H9 (cell line): ENCODE measurements around the gene ABHD8. TPM values are rescaled to one million over a fixed set of nuclear protein-coding genes. Genes with fewer than 3 reads are reported as not detected.

Experiments used
- DNase-seq: peaks from one replicate; pipeline ENCODE4 v3.0.0-alpha.2; 2017
- H2AFZ ChIP-seq: one replicate; pipeline ENCODE4 v1.6.1; 2013; ENCODE audit warnings: mild to moderate bottlenecking, low read length, control low read depth, moderate library complexity
- H2AK5ac ChIP-seq: 2 replicates; pipeline ENCODE4 v1.6.1; 2013; ENCODE audit warnings: low read length, control low read depth, mixed read lengths; ENCODE audit not compliant: insufficient read length
- H2BK120ac ChIP-seq: one replicate; pipeline ENCODE4 v1.6.1; 2013; ENCODE audit warnings: low read depth, mild to moderate bottlenecking, low read length, control low read depth, inconsistent platforms; ENCODE audit not compliant: poor library complexity, severe bottlenecking
- H2BK12ac ChIP-seq: 2 replicates; pipeline ENCODE4 v1.6.1; 2013; ENCODE audit warnings: low read length, control low read depth, mixed read lengths, low read depth; ENCODE audit not compliant: insufficient read length
- H2BK15ac ChIP-seq: 2 replicates; pipeline ENCODE4 v1.6.1; 2013; ENCODE audit warnings: low read depth, low read length, control low read depth
- H2BK20ac ChIP-seq: one replicate; pipeline ENCODE4 v1.6.1; 2013; ENCODE audit warnings: low read depth, mild to moderate bottlenecking, low read length, control low read depth, inconsistent platforms; ENCODE audit not compliant: poor library complexity, severe bottlenecking
- H2BK5ac ChIP-seq: 2 replicates; pipeline ENCODE4 v1.6.1; 2013; ENCODE audit warnings: low read length, control low read depth, mixed read lengths; ENCODE audit not compliant: insufficient read length
- H3K14ac ChIP-seq: 2 replicates; pipeline ENCODE4 v1.6.1; 2013; ENCODE audit warnings: low read length, control low read depth; ENCODE audit not compliant: insufficient read depth
- H3K18ac ChIP-seq: 2 replicates; pipeline ENCODE4 v1.6.1; 2013; ENCODE audit warnings: low read depth, mild to moderate bottlenecking, mixed read lengths, low read length, control low read depth; ENCODE audit not compliant: insufficient read length
- H3K23ac ChIP-seq: 2 replicates; pipeline ENCODE4 v1.6.1; 2013; ENCODE audit warnings: low read length, control low read depth, mixed read lengths, low read depth; ENCODE audit not compliant: insufficient read length
- H3K23me2 ChIP-seq: 2 replicates; pipeline ENCODE4 v1.6.1; 2013; ENCODE audit warnings: low read depth, mild to moderate bottlenecking, mixed read lengths, low read length, control low read depth; ENCODE audit not compliant: insufficient read length, poor library complexity, severe bottlenecking
- H3K27ac ChIP-seq: 2 replicates; pipeline ENCODE4 v1.5.1; 2013; ENCODE audit warnings: low read length, control low read depth, mixed read lengths, low read depth; ENCODE audit not compliant: insufficient read length
- H3K27me3 ChIP-seq: 2 replicates; pipeline ENCODE4 v1.6.1; 2013; ENCODE audit warnings: low read length, control low read depth, inconsistent platforms; ENCODE audit not compliant: insufficient read depth
- H3K4ac ChIP-seq: 2 replicates; pipeline ENCODE4 v1.6.1; 2013; ENCODE audit warnings: low read depth, mild to moderate bottlenecking, control low read depth, inconsistent platforms, low read length, moderate library complexity
- H3K4me1 ChIP-seq: 2 replicates; pipeline ENCODE4 v1.6.1; 2013; ENCODE audit warnings: low read length, control low read depth, inconsistent platforms; ENCODE audit not compliant: insufficient read depth
- H3K4me2 ChIP-seq: 2 replicates; pipeline ENCODE4 v1.6.1; 2013; ENCODE audit warnings: low read length, control low read depth, mixed read lengths; ENCODE audit not compliant: insufficient read length, insufficient read depth
- H3K56ac ChIP-seq: 2 replicates; pipeline ENCODE4 v1.6.1; 2013; ENCODE audit warnings: low read depth, mild to moderate bottlenecking, mixed read lengths, low read length, control low read depth; ENCODE audit not compliant: insufficient read length
- H3K79me1 ChIP-seq: 2 replicates; pipeline ENCODE4 v1.6.1; 2013; ENCODE audit warnings: low read depth, mild to moderate bottlenecking, moderate library complexity, low read length, control low read depth, inconsistent platforms; ENCODE audit not compliant: insufficient read depth, poor library complexity, severe bottlenecking
- H3K79me2 ChIP-seq: 2 replicates; pipeline ENCODE4 v1.6.1; 2013; ENCODE audit warnings: low read length, control low read depth, inconsistent platforms; ENCODE audit not compliant: insufficient read depth
- H3K9ac ChIP-seq: 2 replicates; pipeline ENCODE4 v1.6.1; 2013; ENCODE audit warnings: low read length, control low read depth, mixed read lengths; ENCODE audit not compliant: insufficient read length; ENCODE audit errors: extremely low read depth
- H3K9me3 ChIP-seq: one replicate; pipeline ENCODE4 v1.6.1; 2013; ENCODE audit warnings: low read depth, low read length, inconsistent platforms; ENCODE audit not compliant: control insufficient read depth
- H3T11ph ChIP-seq: one replicate; pipeline ENCODE4 v1.6.1; 2013; ENCODE audit warnings: mild to moderate bottlenecking, low read length, control low read depth, inconsistent platforms
- H4K20me1 ChIP-seq: one replicate; pipeline ENCODE4 v1.6.1; 2013; ENCODE audit not compliant: control insufficient read depth, insufficient read length, insufficient read depth
- H4K5ac ChIP-seq: 2 replicates; pipeline ENCODE4 v1.6.1; 2013; ENCODE audit warnings: low read depth, mild to moderate bottlenecking, mixed read lengths, low read length, control low read depth; ENCODE audit not compliant: insufficient read length
- H4K8ac ChIP-seq: replicated peaks from 2 replicates; pipeline ENCODE4 v1.6.1; 2013; ENCODE audit warnings: low read length, control low read depth, mixed read lengths, low read depth; ENCODE audit not compliant: insufficient read length
- H4K91ac ChIP-seq: 2 replicates; pipeline ENCODE4 v1.6.1; 2013; ENCODE audit warnings: low read depth, mild to moderate bottlenecking, moderate library complexity, mixed read lengths, low read length, control low read depth; ENCODE audit not compliant: insufficient read length
- H3K27ac Mint-ChIP-seq, 3 experiments: 2 replicates in 2 of 3; 3 replicates in 1 of 3; pipeline ENCODE4 v1.8.0; 2020 to 2021; ENCODE audit warnings: mixed read lengths in 3 of 3, mild to moderate bottlenecking in 1 of 3, moderate library complexity in 1 of 3
- H3K27me3 Mint-ChIP-seq: 2 replicates; pipeline ENCODE4 v1.8.0; 2021; ENCODE audit warnings: low read depth, mild to moderate bottlenecking, moderate library complexity, mixed read lengths
- H3K36me3 Mint-ChIP-seq, 3 experiments: 2 replicates in 2 of 3; 3 replicates in 1 of 3; pipeline ENCODE4 v1.8.0; 2020 to 2021; ENCODE audit warnings: low read depth in 3 of 3, mixed read lengths in 3 of 3; ENCODE audit not compliant: insufficient read depth in 1 of 3
- H3K4me1 Mint-ChIP-seq, 2 experiments: 2 replicates each; pipeline ENCODE4 v1.8.0; 2020; ENCODE audit warnings: mixed read lengths in 2 of 2
- H3K4me3 Mint-ChIP-seq, 2 experiments: 2 replicates in 1 of 2; 3 replicates in 1 of 2; pipeline ENCODE4 v1.8.0; 2020 to 2021; ENCODE audit warnings: mild to moderate bottlenecking in 2 of 2, mixed read lengths in 2 of 2, moderate library complexity in 1 of 2
- H3K9me3 Mint-ChIP-seq, 2 experiments: 2 replicates in 1 of 2; 3 replicates in 1 of 2; pipeline ENCODE4 v1.8.0; 2020; ENCODE audit warnings: mild to moderate bottlenecking in 2 of 2, mixed read lengths in 2 of 2, moderate library complexity in 1 of 2
- WGBS: extraction: QIAGEN DNeasy Blood & Tissue Kit; methylation state at CpG from one replicate; pipeline ENCODE4 v1.1.7; 2013; ENCODE audit warnings: missing lambda C conversion rate, low lambda C conversion rate, mixed read lengths; ENCODE audit not compliant: insufficient read length; ENCODE audit errors: extremely low coverage; 5-methylcytosine and 5-hydroxymethylcytosine counted together
- total RNA-seq: library from RNA; stranded (reverse); gene quantifications from 2 replicates; pipeline ENCODE4 v1.2.1, GENCODE V29; 2021
- TF ChIP-seq, protein P1 (sequence below): fragments of 200-600 bp; sonication (generic); conservative IDR thresholded peaks from 3 replicates; pipeline ENCODE4 v1.8.0; 2021; ENCODE audit warnings: antibody characterized with exemption, mild to moderate bottlenecking

Gene ABHD8
- total RNA-seq, 1 experiment from 2014 or later = 11.7 TPM

DNA sequence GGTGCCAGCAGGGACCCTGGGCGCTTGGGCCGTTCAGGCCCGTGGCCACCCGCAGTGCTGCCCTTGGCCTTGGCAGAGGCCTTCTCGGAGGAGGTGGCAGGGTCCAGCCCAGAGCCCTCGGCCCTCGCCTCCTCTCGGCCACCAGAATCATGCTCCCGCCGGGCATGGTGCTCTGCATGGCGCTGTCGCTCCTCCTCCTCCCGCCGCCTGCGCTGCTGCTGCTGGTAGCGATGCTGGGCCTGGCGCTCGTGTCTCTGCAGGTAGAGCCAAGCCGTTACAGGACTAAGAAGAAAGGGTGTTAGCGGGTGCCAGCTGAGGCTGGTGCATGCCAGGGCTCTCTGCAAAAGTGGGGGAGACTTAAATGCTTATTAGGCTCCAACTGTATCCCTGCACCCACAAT lies 21.9 kb upstream of the ABHD8 start:
- H3K79me2 ChIP-seq = no peaks in the 10 kb centered on the region
- H2BK5ac ChIP-seq = no peak overlapping the region
- no peaks in the 10 kb centered on the region for H3K9me3 ChIP-seq
- H3K56ac ChIP-seq = no peak overlapping the region
- no peak overlapping the region for H3K18ac ChIP-seq
- H2BK12ac ChIP-seq = no peak overlapping the region
- no peak overlapping the region for H2BK15ac ChIP-seq
- no peak overlapping the region for H3T11ph ChIP-seq
- H4K5ac ChIP-seq = no peak overlapping the region
- Mint-ChIP-seq H3K27me3 (peaks cover 5% of the 10 kb centered on the region; the same call in 1 of the 2 replicates), H3K4me3 (no peak overlapping the region), H3K27ac (peak overlapping the region in 1 of 3 experiments; percentile 87; a peak in 1 of 7 replicates), H3K4me1 (peaks cover 6 to 23% of the 10 kb centered on the region in 2 experiments), H3K9me3 (no peaks in the 10 kb centered on the region), H3K36me3 (peaks cover 6 to 42% (median 22%) of the 10 kb centered on the region in 3 experiments)
- WGBS = no CpG with 5 or more reads among the region's 20 CpGs
- H3K27me3 ChIP-seq = no peaks in the 10 kb centered on the region
- H3K4me2 ChIP-seq = no peak overlapping the region
- no peak overlapping the region for H2AFZ ChIP-seq
- no peak overlapping the region for H4K8ac ChIP-seq
- H3K4ac ChIP-seq = no peak overlapping the region
- peaks cover 5% of the 10 kb centered on the region for H3K23me2 ChIP-seq
- H3K14ac ChIP-seq = no peak overlapping the region
- no peak overlapping the region for H3K23ac ChIP-seq
- no peak overlapping the region for H2BK120ac ChIP-seq
- H3K4me1 ChIP-seq = no peaks in the 10 kb centered on the region
- no peak overlapping the region for H2AK5ac ChIP-seq
- no peak overlapping the region for H3K9ac ChIP-seq
- no peak overlapping the region for H4K91ac ChIP-seq
- no peak overlapping the region for H3K27ac ChIP-seq
- DNase-seq = no peak
- TF ChIP-seq, protein P1, sequence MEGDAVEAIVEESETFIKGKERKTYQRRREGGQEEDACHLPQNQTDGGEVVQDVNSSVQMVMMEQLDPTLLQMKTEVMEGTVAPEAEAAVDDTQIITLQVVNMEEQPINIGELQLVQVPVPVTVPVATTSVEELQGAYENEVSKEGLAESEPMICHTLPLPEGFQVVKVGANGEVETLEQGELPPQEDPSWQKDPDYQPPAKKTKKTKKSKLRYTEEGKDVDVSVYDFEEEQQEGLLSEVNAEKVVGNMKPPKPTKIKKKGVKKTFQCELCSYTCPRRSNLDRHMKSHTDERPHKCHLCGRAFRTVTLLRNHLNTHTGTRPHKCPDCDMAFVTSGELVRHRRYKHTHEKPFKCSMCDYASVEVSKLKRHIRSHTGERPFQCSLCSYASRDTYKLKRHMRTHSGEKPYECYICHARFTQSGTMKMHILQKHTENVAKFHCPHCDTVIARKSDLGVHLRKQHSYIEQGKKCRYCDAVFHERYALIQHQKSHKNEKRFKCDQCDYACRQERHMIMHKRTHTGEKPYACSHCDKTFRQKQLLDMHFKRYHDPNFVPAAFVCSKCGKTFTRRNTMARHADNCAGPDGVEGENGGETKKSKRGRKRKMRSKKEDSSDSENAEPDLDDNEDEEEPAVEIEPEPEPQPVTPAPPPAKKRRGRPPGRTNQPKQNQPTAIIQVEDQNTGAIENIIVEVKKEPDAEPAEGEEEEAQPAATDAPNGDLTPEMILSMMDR = no peak
- no peaks in the 10 kb centered on the region for H3K79me1 ChIP-seq
- no peaks in the 10 kb centered on the region for H4K20me1 ChIP-seq
- no peak overlapping the region for H2BK20ac ChIP-seq
